H1 (cell line): ENCODE results near the gene THADA. TPM values are rescaled to one million over a fixed set of nuclear protein-coding genes. Genes with fewer than 3 reads are reported as not detected.

Experiments used
- NANOG ChIP-seq: IDR thresholded peaks from 2 replicates; pipeline ENCODE4 v1.6.1; 2011; ENCODE audit warnings: low read length, low read depth, mild to moderate bottlenecking, inconsistent platforms; ENCODE audit not compliant: insufficient read depth, poor library complexity, severe bottlenecking
- polyA plus RNA-seq, 7 experiments: library from polyadenylated mRNA; depleted of rRNA in 3 of 7; stranded (reverse) in 5 of 7; unstranded in 2 of 7; fragments of >200 nt in 5 of 7; fragments of 200-250 nt in 2 of 7; gene quantifications; 1 replicate in 5 of 7; 2 replicates in 1 of 7; 4 replicates in 1 of 7; pipeline versions ENCODE4 v1.2.1 to v1.2.3, GENCODE V29; 2011 to 2013; ENCODE audit warnings: missing spikeins in 2 of 7, mixed read lengths in 2 of 7
- total RNA-seq: library from RNA; stranded (reverse); fragmentation: NEBNext Ultra II Directional; extraction: Animal tissue kit (Norgen Biotek cat#: 25700); gene quantifications from 2 replicates; pipeline ENCODE4 v1.2.1, GENCODE V29; 2021

THADA gene
- total and polyA plus RNA-seq, 2 of the 8 experiments (the other 6 are each of a cell fraction or from before 2014, with no cell fraction given) = 22.4 to 26.8 TPM

- TF ChIP-seq NANOG = no peak
Measured at GRCh38 chr2:43348908-43349661, 246.8 kb downstream of the THADA start (continued).
